ENCODE measurements around the gene CCR5AS.
"Not testable (repeated sequence)": the region's sequence is repeated elsewhere in the genome, so short reads cannot be mapped to it uniquely, and the experiment has no call there.

The CCR5AS gene

DNA sequence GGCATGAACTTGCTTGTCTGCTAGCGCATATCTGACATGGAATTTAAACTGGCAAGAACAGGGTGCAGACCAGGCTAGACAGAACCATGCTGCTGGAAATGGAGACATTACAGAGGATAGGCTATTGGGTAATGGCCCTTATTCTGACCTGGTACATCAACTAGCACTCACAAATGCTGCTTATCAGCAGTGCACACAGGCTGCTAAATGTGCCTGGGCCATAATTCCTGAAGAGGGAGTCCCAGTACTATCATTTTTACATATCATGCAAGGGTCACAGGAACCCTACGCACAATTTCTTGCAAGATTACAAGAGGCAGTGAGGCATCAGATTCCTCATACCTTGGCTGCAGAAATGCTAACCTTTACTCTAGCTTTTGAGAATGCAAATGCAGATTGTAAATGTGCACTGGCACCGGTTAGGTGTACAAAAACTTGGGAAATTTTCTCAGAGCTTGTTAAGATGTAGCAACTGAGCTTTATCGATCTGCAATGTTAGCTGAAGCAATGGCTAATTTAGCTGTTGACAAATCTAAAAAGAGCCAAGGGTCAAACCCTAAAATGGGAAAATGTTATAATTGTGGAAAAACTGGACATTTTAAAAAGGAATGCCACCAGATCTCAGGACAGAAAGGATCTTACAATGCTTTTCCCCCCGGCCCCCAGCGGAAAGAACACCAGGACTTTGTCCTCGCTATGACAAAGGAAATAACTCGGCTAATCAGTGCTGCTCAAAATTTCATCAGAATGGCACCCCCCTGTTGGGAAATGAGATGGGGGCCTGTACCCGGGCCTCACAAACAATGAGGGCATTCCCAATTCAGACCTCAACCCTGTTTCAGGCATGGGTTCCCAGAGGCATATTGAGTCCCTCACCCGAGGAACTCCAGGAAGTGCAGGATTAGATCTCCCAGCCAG is 21.3 kb upstream of the CCR5AS start:
- DNase-seq (ENCODE audit: low read depth, low spot score), result no peak
- TF ChIP-seq SUZ12 (IDR thresholded peaks at IDR 0.05; ENCODE audit: extremely low read depth, insufficient read depth, insufficient read length) (no peak), YY1 (IDR thresholded peaks at IDR 0.05; ENCODE audit: insufficient read depth, insufficient read length) (no peak)
- Histone ChIP-seq H3K9ac (ENCODE audit: insufficient read length, low read depth) (no peak overlapping the region), H3K36me3 (ENCODE audit: insufficient read depth, insufficient read length, low read length) (no peaks in the 10 kb centered on the region), H3K4me1 (ENCODE audit: insufficient read depth, insufficient read length) (no peaks in the 10 kb centered on the region), H3K4me3 (ENCODE audit: insufficient read length, low read depth) (no peak overlapping the region), H3K9me3 (ENCODE audit: insufficient read depth, low read length) (peaks cover 4% of the 10 kb centered on the region; the same call in 1 of the 2 replicates), H3K27me3 (ENCODE audit: insufficient read depth, insufficient read length) (no peaks in the 10 kb centered on the region)

DNA sequence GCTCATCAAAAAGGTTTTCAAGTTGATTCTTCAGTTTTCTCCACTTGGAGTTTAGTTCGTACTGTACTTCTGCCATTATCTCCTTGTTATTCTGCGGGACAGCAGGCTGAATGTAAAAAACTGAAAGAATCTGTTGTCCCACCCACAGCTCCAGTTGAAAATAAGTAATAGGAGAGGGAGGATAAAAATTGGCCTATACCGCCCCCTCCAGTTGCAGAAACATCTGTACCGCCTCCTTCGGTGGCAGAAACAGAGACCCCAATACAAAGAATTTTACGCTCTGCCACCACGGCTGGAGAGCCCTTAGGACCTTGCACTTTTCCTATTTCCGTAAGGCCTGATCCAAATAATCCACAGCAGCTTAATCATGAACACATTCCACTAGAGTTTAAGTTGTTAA is 20.5 kb upstream of the CCR5AS start:
- H3K9ac ChIP-seq (ENCODE audit: insufficient read length, low read depth); DNase-seq (ENCODE audit: low read depth, low spot score); H3K27me3 ChIP-seq (ENCODE audit: insufficient read depth, insufficient read length); H3K9me3 ChIP-seq (ENCODE audit: insufficient read depth, low read length); H3K4me1 ChIP-seq (ENCODE audit: insufficient read depth, insufficient read length); H3K36me3 ChIP-seq (ENCODE audit: insufficient read depth, insufficient read length, low read length); H3K4me3 ChIP-seq (ENCODE audit: insufficient read length, low read depth): not testable (repeated sequence)

DNA sequence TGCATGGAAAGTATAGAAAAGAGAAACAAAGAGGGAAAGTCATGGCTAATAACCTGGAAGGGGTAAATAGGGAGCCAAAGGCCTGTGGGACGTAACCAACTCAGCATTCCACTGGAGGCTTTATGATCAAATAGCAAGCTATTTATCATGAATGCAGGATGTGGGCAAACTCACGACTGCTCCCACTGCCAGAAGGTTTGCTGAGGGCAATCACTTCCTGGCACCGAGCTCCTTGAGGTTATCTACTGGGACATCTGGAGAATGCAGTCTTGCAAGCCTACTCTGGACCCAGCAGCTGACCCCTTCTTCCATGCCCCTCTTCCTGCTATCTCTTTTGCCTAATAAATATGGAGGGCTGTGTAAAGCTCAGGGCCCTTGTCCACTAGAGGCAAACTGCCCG is 19.6 kb upstream of the CCR5AS start:
- H3K4me3 ChIP-seq (ENCODE audit: insufficient read length, low read depth); H3K9me3 ChIP-seq (ENCODE audit: insufficient read depth, low read length); H3K9ac ChIP-seq (ENCODE audit: insufficient read length, low read depth); H3K4me1 ChIP-seq (ENCODE audit: insufficient read depth, insufficient read length); H3K36me3 ChIP-seq (ENCODE audit: insufficient read depth, insufficient read length, low read length); DNase-seq (ENCODE audit: low read depth, low spot score); H3K27me3 ChIP-seq (ENCODE audit: insufficient read depth, insufficient read length): not testable (repeated sequence)

DNA sequence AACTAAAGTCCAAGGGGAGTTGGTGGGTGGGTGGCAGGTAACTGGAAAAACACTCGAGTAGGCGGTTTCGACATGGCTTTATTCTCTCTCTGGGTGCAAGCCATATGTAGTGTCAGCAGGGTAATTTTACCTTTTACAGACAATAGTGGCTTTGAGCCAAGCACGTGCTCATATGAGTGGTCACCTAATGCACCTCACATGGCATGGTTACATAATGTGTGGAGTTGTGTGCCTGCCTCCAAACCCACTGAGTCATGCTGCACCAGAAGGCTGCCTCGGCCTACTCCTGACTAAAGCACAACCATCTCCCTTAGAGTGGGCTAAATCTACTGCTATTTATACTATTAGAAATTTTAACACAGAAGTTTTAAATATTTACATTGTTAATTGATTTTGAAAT is 16.7 kb upstream of the CCR5AS start:
- no peaks in the 10 kb centered on the region for H3K27me3 ChIP-seq (ENCODE audit: insufficient read depth, insufficient read length)
- H3K4me1 ChIP-seq (ENCODE audit: insufficient read depth, insufficient read length), result peaks cover 6% of the 10 kb centered on the region
- TF ChIP-seq SUZ12 (IDR thresholded peaks at IDR 0.05; ENCODE audit: extremely low read depth, insufficient read depth, insufficient read length) (no peak), ZNF274 (IDR thresholded peaks at IDR 0.05; ENCODE audit: low read depth, low read length) (no peak), YY1 (IDR thresholded peaks at IDR 0.05; ENCODE audit: insufficient read depth, insufficient read length) (no peak)
- no peak overlapping the region for H3K4me3 ChIP-seq (ENCODE audit: insufficient read length, low read depth)
- no peaks in the 10 kb centered on the region for H3K36me3 ChIP-seq (ENCODE audit: insufficient read depth, insufficient read length, low read length)
- no peaks in the 10 kb centered on the region for H3K9me3 ChIP-seq (ENCODE audit: insufficient read depth, low read length)
- no peak overlapping the region for H3K9ac ChIP-seq (ENCODE audit: insufficient read length, low read depth)
- no peak for DNase-seq (ENCODE audit: low read depth, low spot score)

DNA sequence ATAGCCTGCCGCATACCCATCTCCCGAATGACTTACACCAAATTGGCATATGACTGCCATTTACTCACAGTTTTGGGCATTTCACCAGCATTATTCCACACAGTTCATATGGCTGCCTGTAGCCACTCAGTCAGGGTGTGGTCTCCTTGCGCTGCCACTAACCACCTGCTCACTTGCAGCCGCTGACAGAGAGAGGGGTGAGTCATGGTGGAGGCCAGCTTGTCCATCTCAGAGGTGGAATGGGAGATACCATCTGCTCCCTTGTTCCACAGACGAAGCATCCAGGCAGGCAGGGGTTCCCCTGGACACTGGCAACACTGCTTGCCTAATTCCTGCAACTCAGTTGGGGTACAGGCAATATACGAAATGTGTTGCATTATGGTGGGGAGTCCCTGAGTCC is 15.8 kb upstream of the CCR5AS start:
- TF ChIP-seq SUZ12 (IDR thresholded peaks at IDR 0.05; ENCODE audit: extremely low read depth, insufficient read depth, insufficient read length) (no peak), YY1 (IDR thresholded peaks at IDR 0.05; ENCODE audit: insufficient read depth, insufficient read length) (no peak), ZNF274 (IDR thresholded peaks at IDR 0.05; ENCODE audit: low read depth, low read length) (no peak)
- no peak for DNase-seq (ENCODE audit: low read depth, low spot score)
- H3K9ac ChIP-seq (ENCODE audit: insufficient read length, low read depth), result no peak overlapping the region
- no peak overlapping the region for H3K4me3 ChIP-seq (ENCODE audit: insufficient read length, low read depth)
- H3K9me3 ChIP-seq (ENCODE audit: insufficient read depth, low read length), result no peaks in the 10 kb centered on the region
- peaks cover 13% of the 10 kb centered on the region for H3K4me1 ChIP-seq (ENCODE audit: insufficient read depth, insufficient read length)
- H3K27me3 ChIP-seq (ENCODE audit: insufficient read depth, insufficient read length), result no peaks in the 10 kb centered on the region
- H3K36me3 ChIP-seq (ENCODE audit: insufficient read depth, insufficient read length, low read length), result no peaks in the 10 kb centered on the region

DNA sequence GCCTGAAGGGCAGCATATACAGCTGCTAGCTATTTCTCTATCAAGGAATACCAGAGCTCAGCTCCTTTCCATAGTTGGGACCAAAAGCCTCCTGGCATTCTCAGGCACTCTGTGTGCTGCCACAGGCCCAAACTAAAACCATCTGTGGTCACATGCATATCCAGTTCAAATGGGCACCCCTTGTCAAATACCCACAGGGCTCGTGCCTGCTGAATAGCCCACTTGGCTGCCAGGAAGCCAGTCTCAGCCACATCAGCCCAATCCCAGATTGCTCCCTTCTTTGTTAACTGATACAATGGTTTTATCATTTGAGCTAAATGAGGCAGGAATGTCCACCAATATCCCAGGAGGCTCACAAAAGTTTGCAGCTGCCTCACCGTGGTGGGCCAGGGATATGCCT is 14.1 kb upstream of the CCR5AS start:
- peaks cover 14% of the 10 kb centered on the region for H3K4me1 ChIP-seq (ENCODE audit: insufficient read depth, insufficient read length)
- H3K9ac ChIP-seq (ENCODE audit: insufficient read length, low read depth), result no peak overlapping the region
- no peaks in the 10 kb centered on the region for H3K9me3 ChIP-seq (ENCODE audit: insufficient read depth, low read length)
- H3K4me3 ChIP-seq (ENCODE audit: insufficient read length, low read depth), result no peak overlapping the region
- no peaks in the 10 kb centered on the region for H3K27me3 ChIP-seq (ENCODE audit: insufficient read depth, insufficient read length)
- TF ChIP-seq SUZ12 (IDR thresholded peaks at IDR 0.05; ENCODE audit: extremely low read depth, insufficient read depth, insufficient read length) (no peak), YY1 (IDR thresholded peaks at IDR 0.05; ENCODE audit: insufficient read depth, insufficient read length) (no peak), ZNF274 (IDR thresholded peaks at IDR 0.05; ENCODE audit: low read depth, low read length) (no peak)
- no peaks in the 10 kb centered on the region for H3K36me3 ChIP-seq (ENCODE audit: insufficient read depth, insufficient read length, low read length)
- DNase-seq (ENCODE audit: low read depth, low spot score), result no peak

DNA sequence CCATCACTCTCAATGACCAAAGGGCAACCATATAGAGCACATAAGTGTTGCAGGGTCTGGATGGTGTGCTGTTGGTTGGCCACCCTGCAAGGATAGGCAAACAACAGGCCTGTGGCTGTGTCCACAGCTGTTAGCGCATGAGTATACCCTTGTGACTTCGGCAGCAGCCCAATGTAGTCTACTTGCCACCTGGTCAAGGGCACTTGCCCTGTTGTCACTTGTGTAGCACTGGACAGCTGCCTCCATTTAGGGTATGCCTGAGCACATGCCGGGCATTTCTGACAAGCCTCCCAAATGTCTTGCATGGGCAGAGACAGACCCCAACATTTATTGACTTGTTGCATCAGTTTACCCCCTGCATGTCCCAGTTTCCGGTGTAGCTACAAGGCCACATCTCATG is 12.9 kb upstream of the CCR5AS start:
- Histone ChIP-seq H3K27me3 (ENCODE audit: insufficient read depth, insufficient read length) (no peaks in the 10 kb centered on the region), H3K9ac (ENCODE audit: insufficient read length, low read depth) (no peak overlapping the region)
- TF ChIP-seq YY1 (IDR thresholded peaks at IDR 0.05; ENCODE audit: insufficient read depth, insufficient read length), result no peak
- TF ChIP-seq ZNF274 (IDR thresholded peaks at IDR 0.05; ENCODE audit: low read depth, low read length), result no peak
- TF ChIP-seq SUZ12 (IDR thresholded peaks at IDR 0.05; ENCODE audit: extremely low read depth, insufficient read depth, insufficient read length), result no peak

More for the DNA sequence above, 12.9 kb upstream of the CCR5AS start:
- no peaks in the 10 kb centered on the region for H3K9me3 ChIP-seq (ENCODE audit: insufficient read depth, low read length)
- no peaks in the 10 kb centered on the region for H3K36me3 ChIP-seq (ENCODE audit: insufficient read depth, insufficient read length, low read length)
- DNase-seq (ENCODE audit: low read depth, low spot score), result no peak
- H3K4me1 ChIP-seq (ENCODE audit: insufficient read depth, insufficient read length), result peaks cover 14% of the 10 kb centered on the region
- H3K4me3 ChIP-seq (ENCODE audit: insufficient read length, low read depth), result no peak overlapping the region
